ENCODE data around the gene PSEN2. TPM values are rescaled to one million over a fixed set of nuclear protein-coding genes. Genes with fewer than 3 reads are reported as not detected.
"Not testable (repeated sequence)": the region's sequence is repeated elsewhere in the genome, so short reads cannot be mapped to it uniquely, and the experiment has no call there.

Gene PSEN2
- polyA plus RNA-seq, 3 donors: 6.4 to 20.2 (median 15.9) TPM

DNA sequence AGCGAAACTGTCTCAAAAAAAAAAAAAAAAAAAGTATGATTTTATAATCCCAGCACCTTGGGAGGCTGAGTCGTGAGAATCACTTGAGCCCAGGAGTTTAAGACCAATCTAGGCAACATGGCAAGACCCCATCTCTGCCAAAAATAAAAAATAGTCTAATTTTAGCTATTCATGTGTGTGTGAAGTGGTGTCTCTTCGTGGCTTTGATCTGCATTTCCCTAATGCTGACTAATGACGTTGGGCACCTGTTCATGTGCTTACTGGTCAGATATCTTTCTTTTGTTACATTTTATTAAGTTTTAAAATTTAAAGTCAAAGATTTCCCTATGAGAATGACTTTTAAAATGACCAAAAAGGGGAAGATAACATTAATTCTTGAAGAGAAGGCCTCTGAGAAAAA, 31.0 kb downstream of the PSEN2 start:
- WGBS, 3 donors: 78 to 80% (median 79%) methylated on average over 4 of the region's 4 CpGs

DNA sequence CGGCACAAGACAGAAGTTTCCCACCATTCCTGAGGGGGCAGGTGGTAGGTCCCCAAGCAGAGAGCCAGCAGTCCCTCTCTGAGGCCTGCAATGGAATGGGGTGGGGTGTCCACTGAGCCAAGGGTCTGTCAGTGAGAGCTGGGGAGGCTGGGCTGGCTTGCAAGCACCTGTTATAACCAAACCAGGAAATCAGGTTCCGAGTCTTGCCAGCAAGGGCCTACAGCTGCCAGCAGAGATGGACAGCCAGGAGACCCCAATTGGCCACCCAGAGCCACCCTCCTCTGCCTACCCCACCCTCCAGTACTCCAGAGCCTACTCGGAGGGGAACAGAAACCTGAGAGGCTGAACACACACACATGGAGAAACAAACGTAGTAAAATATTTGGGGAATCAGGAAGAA, 32.2 kb downstream of the PSEN2 start:
- 63 to 93% (median 71%) methylated on average over 4 of the region's 4 CpGs for WGBS, 3 donors
- H3K27ac ChIP-seq (ENCODE audit: low read depth, low read length): no peak overlapping the region

More for the DNA sequence above, 31.0 kb downstream of the PSEN2 start:
- no peak overlapping the region for H3K27ac ChIP-seq (ENCODE audit: low read depth, low read length)

DNA sequence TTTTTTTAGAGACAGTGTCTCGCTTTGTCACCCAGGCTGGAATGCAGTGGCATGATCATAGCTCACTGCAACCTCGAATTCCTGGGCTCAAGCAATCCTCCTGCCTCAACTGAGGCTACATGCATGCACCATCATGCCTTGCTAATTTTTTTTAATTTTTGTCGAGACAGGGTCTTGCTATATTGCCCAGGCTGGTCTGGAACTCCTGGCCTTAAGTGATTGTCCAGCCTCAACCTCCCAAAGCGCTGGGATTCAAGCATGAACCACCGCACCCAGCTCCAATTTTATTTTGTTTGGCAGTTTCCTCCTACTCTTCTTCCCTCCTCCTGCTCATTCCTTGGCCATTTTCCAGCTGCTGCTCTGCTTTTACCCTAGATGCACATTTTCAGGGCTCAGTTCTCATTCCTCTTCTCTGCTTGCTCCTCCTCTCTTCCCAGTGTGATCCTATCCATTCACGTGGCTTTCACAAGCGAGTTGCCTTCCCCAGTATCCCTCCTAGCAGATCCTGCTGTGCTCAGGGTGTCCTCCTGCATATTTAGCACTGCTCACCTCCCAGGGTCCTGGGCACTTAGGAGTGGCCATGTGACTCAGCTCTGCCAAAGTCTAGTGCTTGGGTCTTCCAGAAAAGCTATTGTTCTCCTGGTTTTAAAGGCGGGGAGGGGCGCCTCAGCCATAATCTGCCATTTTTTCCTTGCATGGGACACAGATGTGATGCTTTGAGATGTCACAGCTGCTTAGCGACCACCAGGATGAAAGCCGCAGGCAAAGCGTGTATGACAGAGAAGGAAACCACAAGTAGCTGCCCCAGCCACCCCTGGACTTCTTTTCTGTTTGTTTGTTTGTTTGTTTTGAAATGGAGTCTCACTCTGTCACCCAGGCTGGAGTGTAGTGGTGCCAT, 33.7 kb downstream of the PSEN2 start:
- H3K27ac ChIP-seq (ENCODE audit: low read depth, low read length): no peak overlapping the region

DNA sequence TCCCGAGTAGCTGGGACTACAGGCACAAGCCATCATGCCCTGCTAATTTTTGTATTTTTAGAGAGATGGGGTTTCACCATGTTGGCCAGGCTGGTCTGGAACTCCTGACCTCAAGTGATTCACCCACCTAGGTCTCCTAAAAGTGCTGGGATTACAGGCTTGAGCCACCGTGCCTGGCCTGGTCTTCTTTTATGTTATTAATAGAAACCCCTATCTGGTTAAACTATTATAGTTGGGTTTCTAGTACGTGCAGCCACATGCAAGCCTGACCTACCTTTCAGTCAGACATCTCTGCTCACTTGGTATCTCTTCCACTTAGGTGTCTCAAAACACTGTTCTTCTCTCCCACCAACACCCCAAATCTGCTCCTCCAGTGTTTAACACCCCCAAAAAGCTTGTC, 34.4 kb downstream of the PSEN2 start:
- H3K27ac ChIP-seq (ENCODE audit: low read depth, low read length): no peak overlapping the region
- 88 to 95% (median 91%) methylated on average over 3 of the region's 3 CpGs for WGBS, 3 donors

More for the DNA sequence above, 33.7 kb downstream of the PSEN2 start:
- 74 to 85% (median 77%) methylated on average over 12 of the region's 12 CpGs for WGBS, 3 donors

DNA sequence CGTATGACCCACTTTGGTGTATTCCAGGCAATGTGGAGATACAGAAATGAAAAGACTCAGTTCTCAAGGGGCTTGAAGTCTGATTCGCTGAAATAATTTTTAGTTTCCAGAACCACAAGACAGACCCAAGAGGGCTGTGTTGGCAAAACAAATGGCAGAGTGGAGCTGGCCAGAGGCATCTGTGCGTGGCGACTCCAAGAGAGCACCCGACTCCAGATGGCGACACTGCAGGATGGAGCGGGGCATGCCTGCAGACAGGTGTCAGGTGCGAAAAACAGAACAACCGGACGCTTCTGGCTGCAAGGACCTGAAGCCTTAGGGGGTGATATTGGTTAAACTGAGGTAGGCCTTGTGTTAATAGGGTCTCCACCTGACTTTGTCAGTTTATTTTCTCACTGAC, 38.0 kb downstream of the PSEN2 start:
- no peak overlapping the region for H3K27ac ChIP-seq (ENCODE audit: low read depth, low read length)
- WGBS, 3 donors: 90 to 93% (median 91%) methylated on average over 10 of the region's 10 CpGs

DNA sequence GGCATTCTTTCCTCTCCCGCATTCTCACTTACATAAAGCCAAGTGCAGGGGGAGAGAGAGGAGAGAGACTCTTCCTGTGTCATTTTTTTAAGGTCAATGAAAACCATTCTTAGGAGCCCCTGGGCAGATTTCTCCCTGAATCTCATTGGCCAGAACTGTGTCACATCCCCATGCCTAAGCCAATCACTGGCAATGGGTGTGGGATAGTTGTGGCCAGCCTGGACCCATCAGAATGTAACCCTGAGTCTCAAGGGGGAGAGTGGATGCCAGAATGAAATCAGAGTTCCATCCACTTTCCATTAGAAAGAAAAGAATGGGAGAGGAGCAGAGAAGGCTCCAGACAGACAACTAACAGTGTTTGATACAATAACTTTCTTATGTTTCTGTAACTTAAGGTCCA, 38.5 kb downstream of the PSEN2 start:
- 30 to 88% (median 88%) methylated on average over 1 of the region's 1 CpG for WGBS, 3 donors
- H3K27ac ChIP-seq (ENCODE audit: low read depth, low read length): no peak overlapping the region

DNA sequence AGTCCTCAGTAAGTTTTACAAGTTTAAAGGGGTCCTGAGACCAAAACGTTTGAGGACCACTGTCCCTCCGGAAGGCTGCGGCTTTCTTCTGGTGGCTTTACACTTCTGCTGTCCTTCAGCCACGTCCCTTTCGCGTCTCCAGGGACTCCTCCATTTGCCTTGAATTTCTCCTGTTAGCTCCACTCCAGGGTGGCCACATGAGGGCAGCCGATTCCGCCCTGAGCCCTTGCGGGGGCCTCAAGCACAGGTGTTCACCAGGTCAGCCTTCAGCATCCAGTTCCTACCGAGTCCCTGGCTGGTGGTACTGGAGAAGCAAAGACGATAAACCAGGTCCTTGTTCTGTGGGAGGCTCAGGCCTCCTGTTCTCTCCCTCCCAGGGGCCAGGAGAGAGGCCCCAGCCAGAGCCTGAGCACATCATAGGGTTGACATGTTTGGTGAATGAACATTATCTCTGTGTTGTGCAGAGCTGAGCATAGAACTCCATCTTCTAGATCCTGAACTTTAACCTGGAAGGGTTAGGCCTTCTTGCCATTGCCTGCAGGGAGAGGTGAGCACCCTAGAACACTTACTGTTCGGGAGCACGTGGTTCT, 42.3 kb downstream of the PSEN2 start:
- WGBS, 3 donors: 23 to 49% (median 44%) methylated on average over 13 of the region's 13 CpGs
- no peak overlapping the region for H3K27ac ChIP-seq (ENCODE audit: low read depth, low read length)

DNA sequence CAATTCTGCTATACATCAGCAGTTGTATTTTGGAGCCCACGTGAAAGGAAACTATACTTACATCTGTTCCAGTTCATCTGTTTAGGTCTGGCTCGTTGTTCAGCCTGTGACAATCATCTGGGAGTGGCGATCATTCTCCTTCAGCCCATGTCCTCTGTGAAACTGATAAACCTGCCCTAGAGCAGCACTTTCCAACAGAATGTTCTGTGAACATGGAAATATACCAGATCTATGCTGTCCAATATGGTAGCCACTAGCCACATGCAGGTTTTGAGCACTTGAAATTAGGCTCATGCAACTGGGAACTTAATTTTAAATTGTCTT, 45.2 kb downstream of the PSEN2 start:
- H3K27ac ChIP-seq (ENCODE audit: low read depth, low read length): no peak overlapping the region
- WGBS, 3 donors: 28 to 85% (median 41%) methylated on average over 3 of the region's 3 CpGs

DNA sequence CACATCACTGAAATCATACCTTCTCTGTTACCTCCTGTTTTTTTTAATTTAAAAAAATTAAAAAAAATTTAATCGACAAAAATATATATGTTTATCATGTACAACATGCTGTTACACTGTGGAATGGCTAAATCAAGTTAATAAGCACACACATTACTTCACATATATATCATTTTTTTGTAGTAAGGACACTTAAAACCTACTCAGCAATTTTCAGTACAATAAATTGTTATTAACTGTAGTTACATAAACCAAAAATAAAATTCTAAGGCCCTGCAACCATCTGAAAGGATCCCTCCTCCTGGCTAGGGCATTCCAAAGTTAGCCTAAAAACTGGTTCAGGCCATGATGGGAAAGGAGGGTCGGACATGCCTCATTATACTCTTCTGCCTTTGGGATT, 46.1 kb downstream of the PSEN2 start:
- 94 to 96% (median 96%) methylated on average over 2 of the region's 2 CpGs for whole genome bisulfite sequencing, 3 donors
- no peak overlapping the region for H3K27ac ChIP-seq (ENCODE audit: low read depth, low read length)

DNA sequence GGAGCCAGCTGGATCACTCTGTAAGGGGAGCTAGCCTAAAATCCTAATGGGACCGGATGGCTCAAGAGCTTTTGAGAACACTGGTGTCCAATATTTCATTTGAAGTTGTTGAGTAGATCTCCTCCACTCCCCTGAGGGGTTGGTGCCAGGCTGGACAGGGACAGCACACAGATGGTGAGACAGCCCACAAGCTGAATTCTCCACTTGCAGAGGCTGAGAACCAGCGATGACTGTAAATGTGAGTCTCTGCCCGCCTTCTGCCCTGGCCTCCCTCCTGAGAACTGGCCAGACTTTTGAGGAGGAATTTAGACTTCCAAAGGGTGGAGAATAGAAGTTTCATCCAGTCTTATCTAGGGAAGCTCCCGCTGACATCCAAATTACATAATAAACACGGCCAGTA, 49.2 kb downstream of the PSEN2 start:
- WGBS, 3 donors: 68 to 75% (median 73%) methylated on average over 5 of the region's 5 CpGs
- H3K27ac ChIP-seq (ENCODE audit: low read depth, low read length): no peak overlapping the region

DNA sequence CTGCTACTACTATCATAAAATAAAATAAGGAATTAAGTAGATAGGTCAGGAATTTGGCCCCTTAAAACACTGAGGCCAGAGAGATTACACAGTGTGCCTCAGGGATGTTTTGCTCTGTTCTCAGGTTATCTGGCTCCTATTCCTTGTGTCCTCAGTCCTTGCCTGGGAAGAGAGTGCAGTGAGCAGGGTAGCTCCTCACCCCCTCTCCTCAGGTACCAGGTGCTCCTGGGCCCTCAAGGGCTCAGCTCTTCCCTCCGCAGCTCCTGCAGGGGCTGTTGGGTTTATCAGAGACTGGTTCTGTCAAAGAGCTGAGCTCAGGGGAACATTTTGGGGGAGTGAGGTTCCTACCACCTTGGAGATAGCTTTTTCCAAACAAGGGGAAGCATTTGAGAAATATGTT, 49.6 kb downstream of the PSEN2 start:
- WGBS, 3 donors: 63 to 94% (median 86%) methylated on average over 1 of the region's 1 CpG

DNA sequence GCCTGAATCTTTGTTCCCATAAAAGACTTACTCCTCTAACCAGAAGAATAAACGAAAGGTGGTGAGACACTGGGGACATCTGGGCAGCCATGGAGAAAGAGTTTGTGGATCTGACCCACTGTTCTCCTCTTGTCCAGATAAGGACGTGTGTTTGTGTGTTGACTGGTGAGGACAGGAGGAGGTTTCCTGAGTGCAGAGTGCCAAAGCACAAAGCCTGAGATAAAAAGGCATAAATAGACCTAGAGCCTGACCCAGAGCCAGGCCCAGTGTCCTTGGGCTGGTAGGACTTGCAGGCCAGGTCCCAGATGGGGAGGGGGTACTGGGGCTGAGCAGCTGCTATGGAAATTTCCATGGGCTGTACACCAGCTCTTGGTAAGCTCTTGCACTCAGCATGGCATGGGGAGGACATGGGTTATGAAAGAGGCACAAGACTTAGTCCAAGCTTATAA, 50.1 kb downstream of the PSEN2 start:
- H3K27ac ChIP-seq (ENCODE audit: low read depth, low read length): no peak overlapping the region
- 31 to 79% (median 75%) methylated on average over 2 of the region's 2 CpGs for WGBS, 3 donors

More for the DNA sequence above, 49.6 kb downstream of the PSEN2 start:
- no peak overlapping the region for H3K27ac ChIP-seq (ENCODE audit: low read depth, low read length)

DNA sequence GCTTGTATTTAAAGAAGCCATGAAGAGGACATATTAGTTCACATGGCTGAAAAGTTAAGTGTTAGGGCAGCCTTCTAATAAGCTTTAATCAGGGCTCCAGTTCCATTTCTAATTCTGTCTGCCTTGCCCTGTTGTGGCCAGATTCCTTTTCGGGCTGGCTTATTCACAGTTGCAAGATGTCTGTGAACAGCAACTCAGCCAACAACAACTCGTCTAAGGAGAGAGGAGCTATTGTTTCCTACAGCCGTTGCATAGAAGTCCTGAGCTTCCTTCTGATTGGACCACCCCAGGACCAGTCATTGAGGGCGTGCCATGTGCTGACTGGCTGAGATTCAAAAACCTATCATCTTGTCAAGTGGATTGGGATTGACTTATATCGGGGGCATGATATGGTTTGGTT, 51.1 kb downstream of the PSEN2 start:
- WGBS, 3 donors: 73 to 90% (median 89%) methylated on average over 5 of the region's 5 CpGs

DNA sequence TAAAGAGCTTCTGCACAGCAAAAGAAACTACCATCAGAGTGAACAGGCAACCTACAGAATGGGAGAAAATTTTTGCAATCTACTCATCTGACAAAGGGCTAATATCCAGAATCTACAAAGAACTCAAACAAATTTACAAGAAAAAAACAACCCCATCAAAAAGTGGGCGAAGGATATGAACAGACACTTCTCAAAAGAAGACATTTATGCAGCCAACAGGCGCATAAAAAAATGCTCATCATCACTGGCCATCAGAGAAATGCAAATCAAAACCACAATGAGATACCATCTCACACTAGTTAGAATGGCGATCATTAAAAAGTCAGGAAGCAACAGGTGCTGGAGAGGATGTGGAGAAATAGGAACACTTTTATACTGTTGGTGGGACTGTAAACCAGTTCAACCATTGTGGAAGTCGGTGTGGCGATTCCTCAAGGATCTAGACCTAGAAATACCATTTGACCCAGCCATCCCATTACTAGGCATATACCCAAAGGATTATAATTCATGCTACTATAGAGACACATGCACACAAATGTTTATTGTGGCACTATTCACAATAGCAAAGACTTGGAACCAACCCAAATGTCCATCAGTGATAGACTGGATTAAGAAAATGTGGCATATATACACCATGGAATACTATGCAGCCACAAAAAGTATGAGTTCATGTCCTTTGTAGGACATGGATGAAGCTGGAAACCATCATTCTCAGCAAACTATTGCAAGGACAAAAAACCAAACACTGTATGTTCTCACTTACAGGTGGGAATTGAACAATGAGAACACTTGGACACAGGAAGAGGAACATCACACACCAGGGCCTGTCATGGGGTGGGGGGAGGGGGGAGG, 59.1 kb downstream of the PSEN2 start:
- not testable (repeated sequence) for H3K27ac ChIP-seq (ENCODE audit: low read depth, low read length)
- 93 to 98% (median 94%) methylated on average over 4 to 5 of the region's 5 CpGs for WGBS, 3 donors

More for the DNA sequence above, 51.1 kb downstream of the PSEN2 start:
- H3K27ac ChIP-seq (ENCODE audit: low read depth, low read length): no peak overlapping the region

DNA sequence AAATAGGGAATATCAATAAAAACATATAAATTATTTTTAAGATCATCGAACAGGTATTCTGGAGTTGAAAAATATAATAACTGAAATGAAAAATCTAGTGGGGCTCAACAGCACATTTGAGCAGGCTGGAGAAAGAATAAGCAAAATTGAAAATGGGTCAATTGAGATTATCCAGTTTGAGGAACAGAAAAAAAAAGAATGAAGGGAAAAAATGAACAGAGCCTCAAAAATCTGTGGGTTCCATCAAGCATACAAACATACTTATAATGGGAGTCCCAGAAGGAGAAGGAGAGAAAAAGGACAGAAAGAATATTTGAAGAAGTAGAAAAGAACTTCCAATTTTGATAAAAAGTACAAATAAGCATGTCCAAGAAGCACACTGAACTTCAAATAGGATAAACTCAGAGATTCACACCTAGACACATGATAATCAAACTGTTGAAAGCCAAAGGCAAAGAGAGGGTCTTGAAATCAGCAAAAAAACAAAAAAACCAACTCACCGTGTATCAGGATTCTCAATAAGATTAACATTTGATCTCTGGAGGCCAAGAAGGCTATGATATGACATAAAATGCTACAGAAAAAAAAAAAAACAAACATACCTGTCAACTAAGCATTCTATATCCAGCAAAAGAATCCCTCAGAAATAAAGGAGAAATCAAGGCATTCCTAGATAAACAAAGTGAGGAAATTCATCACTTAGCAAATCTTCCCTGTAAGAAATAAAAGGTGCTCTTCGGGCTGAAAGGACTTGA, 64.2 kb downstream of the PSEN2 start:
- WGBS, 3 donors: 63 to 97% (median 95%) methylated on average over 3 of the region's 3 CpGs
- no peak overlapping the region for H3K27ac ChIP-seq (ENCODE audit: low read depth, low read length)

DNA sequence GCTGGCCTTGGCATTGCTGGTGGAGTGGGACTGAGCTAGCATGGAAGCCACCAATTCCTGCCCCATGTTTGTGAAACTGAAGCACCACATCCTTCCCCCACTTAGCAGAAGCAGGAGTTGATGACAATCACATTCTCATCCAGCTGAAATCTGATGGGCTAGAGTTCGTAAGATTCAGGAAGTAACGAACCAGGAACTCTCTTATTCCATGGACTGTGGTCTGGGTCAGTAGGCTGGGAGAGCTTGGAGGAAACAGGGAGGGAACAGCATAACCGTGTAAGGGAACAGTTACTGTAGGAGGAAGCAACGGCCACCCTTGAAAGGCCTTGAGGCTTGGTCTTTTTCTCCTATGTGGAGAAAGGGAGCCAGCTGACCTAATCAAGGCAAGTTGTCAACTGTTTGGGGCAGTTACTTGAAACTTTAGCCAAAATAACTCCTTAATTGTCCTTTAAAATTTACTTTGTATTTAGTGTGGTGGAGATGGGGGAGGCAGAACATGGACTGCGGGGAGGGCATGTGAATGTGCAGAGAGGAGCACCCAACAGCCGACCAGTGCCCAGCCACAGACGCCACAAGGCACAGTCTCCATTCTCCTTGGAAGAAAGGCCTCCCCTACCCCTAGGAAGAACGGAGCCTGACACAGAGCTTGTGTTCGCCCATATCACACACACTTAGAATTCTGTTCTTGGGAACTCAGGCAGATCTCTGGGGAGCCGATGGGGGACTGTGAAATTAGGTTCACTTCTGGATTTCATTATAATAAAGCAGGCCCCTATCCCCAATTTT, 67.7 kb downstream of the PSEN2 start:
- no peak overlapping the region for H3K27ac ChIP-seq (ENCODE audit: low read depth, low read length)
- WGBS, 3 donors: 69 to 75% (median 73%) methylated on average over 10 of the region's 10 CpGs

DNA sequence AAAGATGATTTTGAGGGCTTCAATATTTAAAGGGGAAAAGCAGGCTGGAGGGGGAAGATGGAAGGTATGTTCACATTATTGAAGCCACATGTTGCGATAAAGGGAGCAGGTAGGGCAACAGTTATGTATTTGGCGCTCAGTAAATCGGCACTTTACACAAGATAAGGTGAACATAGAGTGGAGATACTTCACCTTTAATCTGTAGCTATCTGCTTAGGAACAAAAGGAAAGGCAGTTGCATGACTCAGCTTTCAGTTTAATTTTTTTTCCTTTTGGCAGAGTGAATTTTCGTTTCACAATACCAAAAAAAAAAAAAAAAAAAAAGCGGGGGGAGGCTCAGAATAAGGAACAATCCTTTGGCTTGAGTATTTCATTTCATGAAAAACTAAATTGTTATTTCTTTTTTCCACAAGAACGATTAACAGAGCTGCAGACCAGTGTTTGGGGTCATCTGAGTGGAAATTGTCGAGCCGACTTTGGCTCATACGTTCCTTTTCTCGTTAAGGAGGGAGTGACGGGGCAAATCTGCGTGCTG, 68.6 kb downstream of the PSEN2 start:
- 3 to 7% (median 6%) methylated on average over 12 of the region's 12 CpGs for WGBS, 3 donors
- H3K27ac ChIP-seq (ENCODE audit: low read depth, low read length): peak overlapping the region; percentile 60
